T-helper 2 cell (primary cell): ENCODE data around the gene HDHD5.
"Not testable (repeated sequence)": the region's sequence is repeated elsewhere in the genome, so short reads cannot be mapped to it uniquely, and the experiment has no call there.

Source experiments
- DNase-seq, 5 experiments: peaks; one replicate each; pipeline versions ENCODE4 v3.0.0 to v3.0.0-alpha.2; 2012 to 2022

Gene HDHD5

GRCh38 chr22:17155941-17156340 is 3.1 kb downstream of the HDHD5 start:
- peak in 1 of 5 experiments; percentile 8 for DNase-seq

- DNase-seq = no peak
These were observed 6.1 kb downstream of the HDHD5 start for GRCh38 chr22:17152971-17153370.

GRCh38 chr22:17152340-17152739 is 6.7 kb downstream of the HDHD5 start:
- no peak for DNase-seq

GRCh38 chr22:17149076-17149815 is 9.8 kb downstream of the HDHD5 start:
- DNase-seq = no peak

GRCh38 chr22:17147458-17147857 is 11.6 kb downstream of the HDHD5 start:
- DNase-seq = not testable (repeated sequence)

- DNase-seq = no peak
These were observed 13.9 kb downstream of the HDHD5 start for GRCh38 chr22:17145021-17145680.

GRCh38 chr22:17143826-17144225 is 15.3 kb downstream of the HDHD5 start:
- no peak for DNase-seq

GRCh38 chr22:17143101-17143500 is 16.0 kb downstream of the HDHD5 start:
- DNase-seq = no peak

- DNase-seq = no peak
These were observed 18.0 kb downstream of the HDHD5 start for GRCh38 chr22:17140826-17141766.

GRCh38 chr22:17140022-17140421 is 19.1 kb downstream of the HDHD5 start:
- no peak for DNase-seq

GRCh38 chr22:17138513-17138912 is 20.6 kb downstream of the HDHD5 start:
- no peak for DNase-seq

- no peak for DNase-seq
These were observed 21.1 kb downstream of the HDHD5 start for GRCh38 chr22:17137861-17138425.

GRCh38 chr22:17137170-17137569 is 21.9 kb downstream of the HDHD5 start:
- DNase-seq = no peak

- no peak for DNase-seq
These were observed 23.8 kb downstream of the HDHD5 start for GRCh38 chr22:17135153-17135760.

- DNase-seq = no peak
These were observed 25.9 kb downstream of the HDHD5 start for GRCh38 chr22:17133137-17133536.

- DNase-seq = no peak
These were observed 27.0 kb downstream of the HDHD5 start for GRCh38 chr22:17132112-17132511.

- no peak for DNase-seq
These were observed 27.4 kb downstream of the HDHD5 start for GRCh38 chr22:17131686-17132085.

GRCh38 chr22:17130199-17130598 is 28.9 kb downstream of the HDHD5 start:
- no peak for DNase-seq

- no peak for DNase-seq
These were observed 37.6 kb downstream of the HDHD5 start, which contains the start of gene TMEM121B for GRCh38 chr22:17121233-17122195. TSS of gene TMEM121B (minus strand) at chr22:17121360. CDS start at chr22:17121127, 233 bp downstream.

GRCh38 chr22:17120711-17121232 is 38.3 kb downstream of the HDHD5 start:
- peak in 1 of 5 experiments; percentile 23 for DNase-seq

- DNase-seq = peak; percentile 18 to 51 (median 36)
These were observed 38.8 kb downstream of the HDHD5 start for GRCh38 chr22:17120281-17120680.
